OCI-LY7 (cell line): ENCODE measurements around the gene SPTBN4. TPM values are rescaled to one million over a fixed set of nuclear protein-coding genes. Genes with fewer than 3 reads are reported as not detected.
"Not testable (repeated sequence)": the region's sequence is repeated elsewhere in the genome, so short reads cannot be mapped to it uniquely, and the experiment has no call there.

Experiments
- BruUV-seq: library from RNA; stranded (reverse); fragments of 400-500 nt; replicated peaks from 2 replicates; lab custom pipeline; 2021; lab: Mats Ljungman, UMichigan
- CTCF ChIA-PET: fragments of 300-600 bp; sonication (Branson Sonifier 250); formaldehyde crosslinking; loops from one replicate; lab custom pipeline; 2022; ENCODE audit warnings: antibody characterized with exemption; ENCODE audit not compliant: unreplicated experiment; lab: Charles Lee
- POLR2A ChIA-PET: fragments of 300-600 bp; sonication (Branson Sonifier 250); formaldehyde crosslinking; loops from one replicate; lab custom pipeline; 2022; ENCODE audit warnings: antibody characterized with exemption; lab: Charles Lee
- DNase-seq: peaks from one replicate; pipeline ENCODE4 v3.0.0-alpha.2; 2015; ENCODE audit warnings: low spot score
- H2AFZ ChIP-seq: fragments of 200-600 bp; sonication (generic), shearing (Covaris generic); 2 replicates; pipeline ENCODE4 v1.6.1; 2014; ENCODE audit warnings: mild to moderate bottlenecking, antibody characterized with exemption, low read length, moderate library complexity
- H3K27ac ChIP-seq: fragments of 200-600 bp; sonication (generic); 2 replicates; pipeline ENCODE4 v1.5.1; 2014; ENCODE audit warnings: mixed run types, low read depth, mild to moderate bottlenecking, moderate library complexity, low read length, inconsistent platforms; ENCODE audit not compliant: poor library complexity, severe bottlenecking
- H3K36me3 ChIP-seq: fragments of 200-600 bp; sonication (generic); 2 replicates; pipeline ENCODE4 v1.6.1; 2014; ENCODE audit warnings: mild to moderate bottlenecking, antibody characterized with exemption, low read length, moderate library complexity, mixed read lengths; ENCODE audit not compliant: insufficient read depth
- H3K4me1 ChIP-seq: fragments of 200-600 bp; sonication (generic); 2 replicates; pipeline ENCODE4 v1.5.1; 2014; ENCODE audit warnings: mild to moderate bottlenecking, low read length; ENCODE audit not compliant: insufficient read depth, poor library complexity, severe bottlenecking
- H3K4me2 ChIP-seq: fragments of 200-600 bp; sonication (generic); 2 replicates; pipeline ENCODE4 v1.6.1; 2014; ENCODE audit warnings: mild to moderate bottlenecking, low read length
- H3K4me3 ChIP-seq: fragments of 200-600 bp; sonication (generic); 2 replicates; pipeline ENCODE4 v1.5.1; 2014; ENCODE audit warnings: mild to moderate bottlenecking, low read depth, low read length; ENCODE audit not compliant: poor library complexity, severe bottlenecking
- H3K79me2 ChIP-seq: fragments of 200-600 bp; sonication (generic); 2 replicates; pipeline ENCODE4 v1.6.1; 2016; ENCODE audit warnings: low read depth, mild to moderate bottlenecking, low read length, moderate library complexity, mixed read lengths; ENCODE audit not compliant: insufficient read depth
- H3K9me2 ChIP-seq: fragments of 200-600 bp; sonication (generic); 2 replicates; pipeline ENCODE4 v1.6.1; 2016; ENCODE audit warnings: mild to moderate bottlenecking, low read length, mixed read lengths; ENCODE audit not compliant: insufficient read depth
- H3K9me3 ChIP-seq: fragments of 200-600 bp; sonication (generic); 2 replicates; pipeline ENCODE4 v1.6.1; 2014; ENCODE audit warnings: mild to moderate bottlenecking, mixed run types, low read length, mixed read lengths
- H4K20me1 ChIP-seq: fragments of 200-600 bp; sonication (generic); 2 replicates; pipeline ENCODE4 v1.6.1; 2014; ENCODE audit warnings: mild to moderate bottlenecking, antibody characterized with exemption, low read length, moderate library complexity, mixed read lengths; ENCODE audit not compliant: insufficient read depth
- CTCF ChIP-seq: fragments of 200-600 bp; sonication (generic); conservative IDR thresholded peaks from 2 replicates; pipeline ENCODE4 v1.5.1; 2014; ENCODE audit warnings: mild to moderate bottlenecking, antibody characterized with exemption, low read length, moderate library complexity, mixed read lengths
- EZH2phosphoT487 ChIP-seq: fragments of 200-600 bp; sonication (generic); IDR thresholded peaks from 2 replicates; pipeline ENCODE4 v1.6.1; 2018; ENCODE audit warnings: low read depth, borderline replicate concordance, mild to moderate bottlenecking, mixed run types, antibody characterized with exemption, low read length, moderate library complexity, mixed read lengths
- intact Hi-C: fragments of 100-400 bp; cut with micrococcal nuclease; formaldehyde crosslinking; loops from one replicate; pipeline ENCODE4 v1.10.0; 2022; ENCODE audit not compliant: unreplicated experiment
- total RNA-seq, 2 experiments: library from RNA; depleted of rRNA in 1 of 2; stranded (reverse); fragments of >200 nt in 1 of 2; shearing (Covaris generic) in 1 of 2; gene quantifications; 2 replicates each; pipeline ENCODE4 v1.2.3, GENCODE V29; 2014 to 2022

Gene SPTBN4
- total RNA-seq, 2 experiments from 2014 or later, result 4.1 to 6.3 TPM

- BruUV-seq, result no TSS peak
- Histone ChIP-seq H3K9me2 (no peaks in the 10 kb centered on the region), H3K27ac (no peak overlapping the region), H3K36me3 (no peaks in the 10 kb centered on the region), H3K4me2 (no peak overlapping the region), H4K20me1 (no peaks in the 10 kb centered on the region), H3K9me3 (no peaks in the 10 kb centered on the region), H3K79me2 (no peaks in the 10 kb centered on the region), H3K4me3 (no peak overlapping the region), H3K4me1 (no peaks in the 10 kb centered on the region), H2AFZ (no peak overlapping the region)
- POLR2A ChIA-PET, result no interaction called here
- no peak for DNase-seq
- intact Hi-C loops, result no loop called here
- CTCF ChIA-PET, result no interaction called here
- TF ChIP-seq CTCF, result no peak
- no peak for TF ChIP-seq EZH2phosphoT487
These were observed 27.5 kb downstream of the SPTBN4 start for GRCh38 chr19:40494191-40494838.

GRCh38 chr19:40497214-40497613 lies 30.4 kb downstream of the SPTBN4 start:
- no TSS peak for BruUV-seq
- ChIA-PET CTCF (no interaction called here), POLR2A (no interaction called here)
- intact Hi-C loops, result no loop called here
- no peaks in the 10 kb centered on the region for H3K9me3 ChIP-seq
- no peak overlapping the region for H3K4me3 ChIP-seq
- H3K27ac ChIP-seq, result no peak overlapping the region
- no peaks in the 10 kb centered on the region for H3K4me1 ChIP-seq
- DNase-seq, result no peak
- H3K79me2 ChIP-seq, result no peaks in the 10 kb centered on the region
- no peak overlapping the region for H3K4me2 ChIP-seq
- H3K9me2 ChIP-seq, result no peaks in the 10 kb centered on the region
- no peak overlapping the region for H2AFZ ChIP-seq
- H3K36me3 ChIP-seq, result no peaks in the 10 kb centered on the region
- TF ChIP-seq CTCF, result no peak
- TF ChIP-seq EZH2phosphoT487, result no peak
- no peaks in the 10 kb centered on the region for H4K20me1 ChIP-seq

- Histone ChIP-seq H4K20me1 (no peaks in the 10 kb centered on the region), H2AFZ (no peak overlapping the region), H3K4me2 (no peak overlapping the region), H3K79me2 (no peaks in the 10 kb centered on the region), H3K4me3 (no peak overlapping the region), H3K9me2 (no peaks in the 10 kb centered on the region), H3K36me3 (no peaks in the 10 kb centered on the region), H3K27ac (no peak overlapping the region), H3K4me1 (no peaks in the 10 kb centered on the region), H3K9me3 (no peaks in the 10 kb centered on the region)
- BruUV-seq, result no TSS peak
- DNase-seq, result no peak
- ChIA-PET POLR2A (interaction anchor here (0.6 to 0.7 kb wide), 2 partner anchors 8 to 489 kb away, joined by 3 read pairs; no protein-coding TSS in a partner anchor), CTCF (no interaction called here)
- TF ChIP-seq EZH2phosphoT487, result no peak
- no peak for TF ChIP-seq CTCF
- intact Hi-C loops, result no loop called here
These were observed 32.5 kb downstream of the SPTBN4 start for GRCh38 chr19:40499320-40499719.

DNA sequence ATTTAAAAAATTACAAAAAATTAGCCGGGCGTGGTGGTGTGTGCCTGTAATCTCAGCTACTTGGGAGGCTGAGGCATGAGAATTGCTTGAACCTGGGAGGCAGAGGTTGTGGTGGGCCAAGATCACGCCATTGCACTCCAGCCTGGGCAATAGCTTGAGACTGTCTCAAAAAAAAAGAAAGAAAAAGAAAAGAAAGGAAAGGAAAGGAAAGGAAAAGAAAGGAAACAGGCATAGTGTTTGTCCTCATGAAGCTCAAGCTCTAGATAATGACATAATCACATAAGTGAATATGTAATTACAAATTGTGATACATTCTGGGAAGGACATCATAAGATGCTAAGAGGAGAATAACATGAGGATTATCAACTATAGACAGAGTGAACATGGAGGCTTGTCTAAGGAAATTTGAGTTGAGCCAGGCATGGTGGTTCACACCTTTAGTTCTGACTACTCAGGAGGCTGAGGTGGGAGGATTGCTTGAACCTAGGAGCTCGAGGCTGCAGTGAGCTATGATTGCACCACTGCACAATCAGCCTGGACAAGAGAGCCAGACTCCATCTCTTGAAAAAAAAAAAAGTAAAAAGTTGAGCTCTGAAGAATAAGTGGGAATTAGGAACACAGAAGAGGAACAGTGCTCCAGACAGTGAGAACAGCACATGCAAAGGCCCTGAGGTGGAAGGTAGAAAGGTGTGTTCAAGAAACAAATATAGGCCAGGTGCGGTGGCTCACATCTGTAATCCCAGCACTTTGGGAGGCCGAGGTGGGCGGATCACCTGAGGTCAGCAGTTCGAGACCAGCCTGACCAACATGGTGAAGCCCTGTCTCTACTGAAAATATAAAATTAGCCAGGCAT lies 34.1 kb downstream of the SPTBN4 start:
- CTCF ChIA-PET, H3K36me3 ChIP-seq, H4K20me1 ChIP-seq, BruUV-seq, H2AFZ ChIP-seq, POLR2A ChIA-PET, intact Hi-C loops, H3K79me2 ChIP-seq, H3K4me3 ChIP-seq, H3K4me2 ChIP-seq, H3K9me3 ChIP-seq, H3K27ac ChIP-seq, DNase-seq, H3K4me1 ChIP-seq, H3K9me2 ChIP-seq: not testable (repeated sequence)
